Measurements from ENCODE around the gene TARDBP. TPM values are rescaled to one million over a fixed set of nuclear protein-coding genes. Genes with fewer than 3 reads are reported as not detected.

Gene TARDBP
- total and polyA plus RNA-seq, 2 experiments from 2014 or later, result 204 to 313 TPM

GRCh38 chr1:11041048-11041447 is 28.6 kb downstream of the TARDBP start:
- Histone ChIP-seq H3K4me3 (no peak overlapping the region), H3K36me3 (ENCODE audit: insufficient read depth) (no peaks in the 10 kb centered on the region), H3K4me2 (no peak overlapping the region), H2AFZ (no peak overlapping the region), H3K27ac (ENCODE audit: low read depth) (no peak overlapping the region), H3K27me3 (ENCODE audit: insufficient read depth) (no peaks in the 10 kb centered on the region), H3K9me2 (ENCODE audit: insufficient read depth) (no peaks in the 10 kb centered on the region), H4K20me1 (replicated peaks; ENCODE audit: insufficient read depth) (no peaks in the 10 kb centered on the region), H3K4me1 (ENCODE audit: insufficient read depth) (peaks cover 5% of the 10 kb centered on the region), H3F3A (replicated peaks; ENCODE audit: low read depth) (0 out of 2 replicates have a peak, but pooled peaks cover 2% of the 10 kb centered on the region), H3K79me2 (replicated peaks; ENCODE audit: insufficient read depth) (no peaks in the 10 kb centered on the region)
- no peak for DNase-seq (ENCODE audit: low spot score)
- no peak overlapping the region for H3K27ac Mint-ChIP-seq
- no peak for TF ChIP-seq CREB1 (CRISPR knock-in tag; IDR thresholded peaks at IDR 0.05; ENCODE audit: low read depth)
- no peak for TF ChIP-seq EZH2 (IDR thresholded peaks at IDR 0.05; ENCODE audit: low read depth, unreplicated experiment)
- TF ChIP-seq REST (IDR thresholded peaks at IDR 0.05; ENCODE audit: unreplicated experiment), result no peak
- no peak for TF ChIP-seq STAT1 (IDR thresholded peaks at IDR 0.05; ENCODE audit: unreplicated experiment)
- no peak for TF ChIP-seq NANOG (IDR thresholded peaks at IDR 0.05; ENCODE audit: borderline replicate concordance)
- no peak for TF ChIP-seq ZNF114 (CRISPR knock-in tag; IDR thresholded peaks at IDR 0.05)
- TF ChIP-seq ZNF331 (CRISPR knock-in tag; IDR thresholded peaks at IDR 0.05; ENCODE audit: low read depth), result no peak
- no peak for TF ChIP-seq EZH2phosphoT487 (IDR thresholded peaks at IDR 0.05; ENCODE audit: unreplicated experiment)
- no peak for TF ChIP-seq CTCF (conservative IDR thresholded peaks at IDR 0.05; ENCODE audit: low read depth in 2 of 2)
- TF ChIP-seq ETS1 (IDR thresholded peaks at IDR 0.05), result no peak
- no peak for TF ChIP-seq JUNB (IDR thresholded peaks at IDR 0.05; ENCODE audit: unreplicated experiment)
- TF ChIP-seq ZNF462 (CRISPR knock-in tag; IDR thresholded peaks at IDR 0.05), result no peak
- peaks cover 4% of the 10 kb centered on the region for H3K4me1 Mint-ChIP-seq
- no peak for ATAC-seq
- peaks cover 3% of the 10 kb centered on the region for H3K27me3 Mint-ChIP-seq (ENCODE audit: insufficient read depth, low read depth, poor library complexity)
- H3K36me3 Mint-ChIP-seq (ENCODE audit: low read depth), result no peaks in the 10 kb centered on the region
- no peak overlapping the region for H3K4me3 Mint-ChIP-seq
- H3K9me3 Mint-ChIP-seq, result no peaks in the 10 kb centered on the region
